K562 (cell line): ENCODE data around the gene ARHGEF40. TPM values are rescaled to one million over a fixed set of nuclear protein-coding genes. Genes with fewer than 3 reads are reported as not detected.

Experiments
- CBFA2T3 ChIP-seq: fragments of 450-650 bp; IDR thresholded peaks from 2 replicates; pipeline ENCODE4 v1.6.1; 2017
- CXXC5 ChIP-seq: fragments of 250-450 bp; sonication (Bioruptor Pico); IDR thresholded peaks from 2 replicates; pipeline ENCODE4 v1.8.0; 2022; ENCODE audit warnings: inconsistent platforms, mild to moderate bottlenecking, moderate library complexity
- DPF2 ChIP-seq: fragments of 450-650 bp; IDR thresholded peaks from 2 replicates; pipeline ENCODE4 v1.6.1; 2016
- EGR1 ChIP-seq: fragments of 450-650 bp; conservative IDR thresholded peaks from 2 replicates; pipeline ENCODE4 v1.6.1; 2017; ENCODE audit warnings: mild to moderate bottlenecking
- HDAC2 ChIP-seq: fragments of 450-650 bp; IDR thresholded peaks from 2 replicates; pipeline ENCODE4 v1.6.1; 2016; ENCODE audit warnings: mild to moderate bottlenecking
- ILF3 ChIP-seq: fragments of 450-650 bp; IDR thresholded peaks from 2 replicates; pipeline ENCODE4 v1.6.1; 2018; ENCODE audit warnings: antibody characterized with exemption, mild to moderate bottlenecking, moderate library complexity, borderline replicate concordance
- LEF1 ChIP-seq: fragments of 450-650 bp; IDR thresholded peaks from 2 replicates; pipeline ENCODE4 v1.6.1; 2016; ENCODE audit warnings: mild to moderate bottlenecking
- MAFG ChIP-seq: fragments of 450-650 bp; conservative IDR thresholded peaks from 2 replicates; pipeline ENCODE4 v1.6.1; 2016; ENCODE audit warnings: missing genetic modification characterization, missing compliant biosample characterization
- MAZ ChIP-seq, 2 experiments: fragments of 450-650 bp in 1 of 2; sonication (generic) in 1 of 2; formaldehyde crosslinking; IDR thresholded peaks in 1 of 2; conservative IDR thresholded peaks in 1 of 2; 2 replicates each; pipeline versions ENCODE4 v1.4.0 to v1.5.0; 2020; ENCODE audit warnings: mild to moderate bottlenecking in 1 of 2, missing genetic modification reagents in 1 of 2
- MEF2A ChIP-seq: IDR thresholded peaks from 2 replicates; pipeline ENCODE4 v1.6.1; 2011; ENCODE audit warnings: low read depth, mild to moderate bottlenecking, low read length, moderate library complexity; ENCODE audit not compliant: control insufficient read depth
- MEF2D ChIP-seq: conservative IDR thresholded peaks from 2 replicates; pipeline ENCODE4 v1.6.1; 2016; ENCODE audit warnings: low read depth, missing genetic modification characterization, missing compliant biosample characterization
- MYNN ChIP-seq, 2 experiments: sonication (generic); formaldehyde crosslinking in 1 of 2; IDR thresholded peaks; 2 replicates each; pipeline versions ENCODE4 v1.5.0 to v1.6.1; 2016 to 2020; ENCODE audit warnings: antibody characterized with exemption in 1 of 2, missing genetic modification reagents in 1 of 2
- NFE2 ChIP-seq: IDR thresholded peaks from 2 replicates; pipeline ENCODE4 v1.6.1; 2014; ENCODE audit warnings: antibody characterized with exemption, low read depth
- NRF1 ChIP-seq, 2 experiments: fragments of 450-650 bp; IDR thresholded peaks in 1 of 2; conservative IDR thresholded peaks in 1 of 2; 2 replicates each; pipeline ENCODE4 v1.6.1; 2014; ENCODE audit warnings: mild to moderate bottlenecking in 2 of 2
- PCBP1 ChIP-seq: fragments of 200-400 bp; formaldehyde crosslinking; IDR thresholded peaks from 2 replicates; pipeline ENCODE4 v1.6.1; 2018; ENCODE audit warnings: mild to moderate bottlenecking, low read depth, low read length; ENCODE audit not compliant: poor library complexity, severe bottlenecking
- PRMT5 ChIP-seq: sonication (generic); formaldehyde crosslinking; IDR thresholded peaks from 2 replicates; pipeline ENCODE4 v1.5.0; 2020; ENCODE audit warnings: missing genetic modification reagents
- SMARCC2 ChIP-seq: fragments of 450-650 bp; IDR thresholded peaks from 2 replicates; pipeline ENCODE4 v1.6.1; 2017; ENCODE audit warnings: antibody characterized with exemption, moderate library complexity, mild to moderate bottlenecking, low read depth
- TEAD2 ChIP-seq: fragments of 450-650 bp; IDR thresholded peaks from 2 replicates; pipeline ENCODE4 v1.6.1; 2016; ENCODE audit warnings: missing genetic modification characterization, control low read depth, missing compliant biosample characterization
- ZBTB7A ChIP-seq: IDR thresholded peaks from 2 replicates; pipeline ENCODE4 v1.6.1; 2011; ENCODE audit warnings: low read depth, mild to moderate bottlenecking, low read length, moderate library complexity, borderline replicate concordance; ENCODE audit not compliant: control insufficient read depth
- ZFP36 ChIP-seq: fragments of 150-350 bp; IDR thresholded peaks from 2 replicates; pipeline ENCODE4 v1.6.1; 2018; ENCODE audit warnings: low read length, low read depth; ENCODE audit not compliant: partially characterized antibody
- ZNF140 ChIP-seq: fragments of 250-450 bp; sonication (Bioruptor Pico); IDR thresholded peaks from 2 replicates; pipeline ENCODE4 v1.8.0; 2021; ENCODE audit warnings: moderate library complexity, mild to moderate bottlenecking, inconsistent platforms
- polyA plus RNA-seq, 8 experiments: library from polyadenylated mRNA; depleted of rRNA in 4 of 8; stranded (reverse) in 5 of 8; unstranded in 3 of 8; fragments of >200 nt; fragmentation: Nextera tagmentation in 2 of 8; fragmentation: Illumina TruSeq in 1 of 8; extraction: Ambion mirVana in 2 of 8; extraction: Trizol in 1 of 8; gene quantifications; 2 replicates each; pipeline versions ENCODE4 v1.2.1 to v1.2.3, GENCODE V29; 2011 to 2014; ENCODE audit warnings: inconsistent platforms in 1 of 8, missing spikeins in 1 of 8
- total RNA-seq, 7 experiments: library from RNA; depleted of rRNA in 6 of 7; stranded (reverse); fragments of >200 nt in 6 of 7; fragmentation: Illumina TruSeq in 2 of 7; extraction: Trizol in 2 of 7; gene quantifications; 2 replicates each; pipeline versions ENCODE4 v1.2.1 to v1.2.3, GENCODE V29; 2011 to 2021; ENCODE audit warnings: low replicate concordance in 1 of 7
- TF ChIP-seq, protein P1 (sequence below), 3 experiments: fragments of 200-800 bp in 1 of 3; sonication (Bioruptor generic) in 1 of 3; sonication (generic) in 1 of 3; formaldehyde crosslinking in 1 of 3; IDR thresholded peaks; 2 replicates each; pipeline versions ENCODE4 v1.6.1 to v1.8.0; 2016 to 2022; ENCODE audit warnings: mild to moderate bottlenecking in 2 of 3, missing compliant biosample characterization in 2 of 3, missing genetic modification characterization in 2 of 3, missing genetic modification reagents in 1 of 3
- TF ChIP-seq, protein P2 (sequence below): fragments of 250-450 bp; sonication (Bioruptor Pico); IDR thresholded peaks from 2 replicates; pipeline ENCODE4 v1.5.0; 2021; ENCODE audit warnings: mild to moderate bottlenecking, borderline replicate concordance

Gene ARHGEF40
- total and polyA plus RNA-seq, 9 of the 15 experiments (the other 6 are each of a cell fraction or from before 2014, with no cell fraction given): 0.42 to 6.3 (median 3.8) TPM

DNA sequence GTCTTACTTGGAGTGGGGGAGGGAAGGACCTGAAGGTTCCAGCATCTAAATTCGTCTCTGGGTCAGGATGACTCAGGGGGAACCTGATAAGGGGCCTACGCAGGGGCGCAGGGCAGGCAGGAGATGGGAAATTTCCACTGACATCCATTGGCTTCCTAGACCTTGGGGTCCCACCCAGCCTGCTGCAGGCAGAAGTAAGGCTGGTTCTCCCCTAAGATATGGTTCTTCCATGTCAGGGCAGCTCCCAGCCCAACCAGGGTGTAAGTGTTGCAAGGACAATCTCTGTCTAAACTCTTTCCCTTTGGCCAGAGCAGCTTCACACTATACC lies 43.2 kb upstream of the ARHGEF40 start (continued):
- peak; percentile 63; the same call in 1 of the 2 replicates for TF ChIP-seq LEF1
- TF ChIP-seq MAFG (tag): peak; percentile 33; the same call in 1 of the 2 replicates
- TF ChIP-seq CXXC5: 0 out of 2 replicates have a peak, but pooled peaks have one; percentile 27
- no peak for TF ChIP-seq PRMT5
- peak; percentile 12; the same call in 1 of the 2 replicates for TF ChIP-seq CBFA2T3
- TF ChIP-seq SMARCC2: 0 out of 2 replicates have a peak, but pooled peaks have one; percentile 35
- TF ChIP-seq, protein P1, sequence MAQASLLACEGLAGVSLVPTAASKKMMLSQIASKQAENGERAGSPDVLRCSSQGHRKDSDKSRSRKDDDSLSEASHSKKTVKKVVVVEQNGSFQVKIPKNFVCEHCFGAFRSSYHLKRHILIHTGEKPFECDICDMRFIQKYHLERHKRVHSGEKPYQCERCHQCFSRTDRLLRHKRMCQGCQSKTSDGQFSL (CRISPR knock-in tag; IDR thresholded peaks at IDR 0.05): no peak
- TF ChIP-seq, protein P1 (tag; IDR thresholded peaks at IDR 0.05): no peak
- TF ChIP-seq HDAC2: 0 out of 2 replicates have a peak, but pooled peaks have one; percentile 35
- TF ChIP-seq PCBP1: no peak
- TF ChIP-seq MAZ (CRISPR knock-in tag; conservative IDR thresholded peaks at IDR 0.05 in 1 of 2, IDR thresholded peaks at IDR 0.05 in 1 of 2): peak in 1 of 2 experiments; percentile 25; a peak in 1 of 4 replicates
- TF ChIP-seq DPF2: peak; percentile 82
- TF ChIP-seq ZNF140 (CRISPR knock-in tag): no peak
- peak; percentile 59 for TF ChIP-seq EGR1
- TF ChIP-seq ZFP36: no peak
- peak; percentile 77 for TF ChIP-seq NFE2
- no peak for TF ChIP-seq TEAD2
- peak; percentile 52; the same call in 1 of the 2 replicates for TF ChIP-seq ZBTB7A
- TF ChIP-seq, protein P2, sequence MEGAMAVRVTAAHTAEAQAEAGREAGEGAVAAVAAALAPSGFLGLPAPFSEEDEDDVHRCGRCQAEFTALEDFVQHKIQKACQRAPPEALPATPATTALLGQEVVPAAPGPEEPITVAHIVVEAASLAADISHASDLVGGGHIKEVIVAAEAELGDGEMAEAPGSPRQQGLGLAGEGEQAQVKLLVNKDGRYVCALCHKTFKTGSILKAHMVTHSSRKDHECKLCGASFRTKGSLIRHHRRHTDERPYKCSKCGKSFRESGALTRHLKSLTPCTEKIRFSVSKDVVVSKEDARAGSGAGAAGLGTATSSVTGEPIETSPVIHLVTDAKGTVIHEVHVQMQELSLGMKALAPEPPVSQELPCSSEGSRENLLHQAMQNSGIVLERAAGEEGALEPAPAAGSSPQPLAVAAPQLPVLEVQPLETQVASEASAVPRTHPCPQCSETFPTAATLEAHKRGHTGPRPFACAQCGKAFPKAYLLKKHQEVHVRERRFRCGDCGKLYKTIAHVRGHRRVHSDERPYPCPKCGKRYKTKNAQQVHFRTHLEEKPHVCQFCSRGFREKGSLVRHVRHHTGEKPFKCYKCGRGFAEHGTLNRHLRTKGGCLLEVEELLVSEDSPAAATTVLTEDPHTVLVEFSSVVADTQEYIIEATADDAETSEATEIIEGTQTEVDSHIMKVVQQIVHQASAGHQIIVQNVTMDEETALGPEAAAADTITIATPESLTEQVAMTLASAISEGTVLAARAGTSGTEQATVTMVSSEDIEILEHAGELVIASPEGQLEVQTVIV (CRISPR knock-in tag): no peak
- no peak for TF ChIP-seq ILF3
- 0 out of 2 replicates have a peak, but pooled peaks have one; percentile 43 for TF ChIP-seq MEF2D (tag)
- TF ChIP-seq MYNN (IDR thresholded peaks at IDR 0.05): no peak
- no peak for TF ChIP-seq MYNN (CRISPR knock-in tag; IDR thresholded peaks at IDR 0.05)
- TF ChIP-seq NRF1 (conservative IDR thresholded peaks at IDR 0.05 in 1 of 2, IDR thresholded peaks at IDR 0.05 in 1 of 2): peak; percentile 55 to 66; a peak in 3 of 4 replicates
- peak; percentile 63 for TF ChIP-seq MEF2A
